ENCODE data around the gene PXMP2. TPM values are rescaled to one million over a fixed set of nuclear protein-coding genes. Genes with fewer than 3 reads are reported as not detected.

Gene PXMP2
- total RNA-seq, 1 experiment from 2014 or later: 17.8 TPM

DNA sequence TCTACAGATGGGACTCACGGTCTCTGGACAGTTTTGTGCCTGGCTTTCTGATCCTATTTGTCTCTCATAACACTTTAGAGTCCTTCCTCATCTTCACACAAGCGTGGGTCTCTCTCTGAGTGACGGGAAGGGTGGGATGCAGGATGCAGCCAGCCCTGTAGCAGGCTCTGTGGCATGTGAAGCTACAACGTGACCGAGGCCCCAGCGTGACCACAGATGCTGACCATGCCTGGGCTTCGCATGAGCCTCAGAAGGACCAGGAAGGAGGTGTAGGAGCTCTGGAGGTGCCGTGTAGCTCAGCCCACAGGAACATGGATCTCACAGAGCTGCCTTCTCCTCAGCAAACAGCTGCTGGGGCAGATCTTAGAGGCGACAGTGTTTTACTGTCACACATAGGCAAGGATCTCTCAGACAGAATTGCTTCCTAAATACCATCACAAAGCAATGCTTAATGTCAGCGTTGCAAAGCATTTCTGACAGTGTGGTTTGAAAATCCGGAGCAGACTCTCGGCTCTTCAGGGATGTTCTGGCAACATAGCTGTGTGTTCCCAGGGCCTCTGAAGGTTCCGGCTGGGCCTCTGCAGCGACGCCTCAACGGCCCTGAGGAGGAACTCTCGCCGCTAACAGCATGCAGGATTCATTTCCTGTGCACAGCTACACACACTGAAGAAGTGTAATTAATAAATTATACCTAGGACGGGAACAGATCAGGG lies 52.4 kb downstream of the PXMP2 start:
- Histone ChIP-seq H3K18ac (ENCODE audit: insufficient read length, low read depth, low read length) (no peak overlapping the region), H3K27me3 (ENCODE audit: insufficient read depth, low read length) (no peaks in the 10 kb centered on the region), H3K4me2 (ENCODE audit: insufficient read depth, insufficient read length, low read length) (no peak overlapping the region), H2AFZ (ENCODE audit: low read length) (no peak overlapping the region), H3K23ac (ENCODE audit: insufficient read length, low read depth, low read length) (no peak overlapping the region), H2BK15ac (ENCODE audit: low read depth, low read length) (no peak overlapping the region), H3K9me3 (ENCODE audit: control insufficient read depth, low read depth, low read length) (no peaks in the 10 kb centered on the region), H4K20me1 (ENCODE audit: control insufficient read depth, insufficient read depth, insufficient read length) (no peaks in the 10 kb centered on the region), H3K23me2 (ENCODE audit: insufficient read length, low read depth, low read length, poor library complexity, severe bottlenecking) (no peaks in the 10 kb centered on the region), H3K56ac (ENCODE audit: insufficient read length, low read depth, low read length) (no peak overlapping the region), H2BK5ac (ENCODE audit: insufficient read length, low read length) (no peak overlapping the region), H2BK20ac (ENCODE audit: low read depth, low read length, poor library complexity, severe bottlenecking) (no peak overlapping the region), H3T11ph (ENCODE audit: low read length) (no peak overlapping the region), H4K8ac (replicated peaks; ENCODE audit: insufficient read length, low read depth, low read length) (no peak overlapping the region), H2AK5ac (ENCODE audit: insufficient read length, low read length) (no peak overlapping the region), H3K4me1 (ENCODE audit: insufficient read depth, low read length) (no peaks in the 10 kb centered on the region), H4K91ac (ENCODE audit: insufficient read length, low read depth, low read length) (no peak overlapping the region), H3K27ac (ENCODE audit: insufficient read length, low read depth, low read length) (no peak overlapping the region), H3K79me2 (ENCODE audit: insufficient read depth, low read length) (no peaks in the 10 kb centered on the region; the same call in 1 of the 2 replicates), H2BK120ac (ENCODE audit: low read depth, low read length, poor library complexity, severe bottlenecking) (no peak overlapping the region), H3K9ac (ENCODE audit: extremely low read depth, insufficient read length, low read length) (no peak overlapping the region), H3K4ac (ENCODE audit: low read depth, low read length) (no peak overlapping the region), H4K5ac (ENCODE audit: insufficient read length, low read depth, low read length) (no peak overlapping the region), H2BK12ac (ENCODE audit: insufficient read length, low read depth, low read length) (no peak overlapping the region), H3K14ac (ENCODE audit: insufficient read depth, low read length) (no peak overlapping the region), H3K79me1 (ENCODE audit: insufficient read depth, low read depth, low read length, poor library complexity, severe bottlenecking) (no peaks in the 10 kb centered on the region)
- no CpG with 5 or more reads among the region's 19 CpGs for WGBS (ENCODE audit: extremely low coverage, insufficient read length, low lambda C conversion rate)
- TF ChIP-seq, protein P1, sequence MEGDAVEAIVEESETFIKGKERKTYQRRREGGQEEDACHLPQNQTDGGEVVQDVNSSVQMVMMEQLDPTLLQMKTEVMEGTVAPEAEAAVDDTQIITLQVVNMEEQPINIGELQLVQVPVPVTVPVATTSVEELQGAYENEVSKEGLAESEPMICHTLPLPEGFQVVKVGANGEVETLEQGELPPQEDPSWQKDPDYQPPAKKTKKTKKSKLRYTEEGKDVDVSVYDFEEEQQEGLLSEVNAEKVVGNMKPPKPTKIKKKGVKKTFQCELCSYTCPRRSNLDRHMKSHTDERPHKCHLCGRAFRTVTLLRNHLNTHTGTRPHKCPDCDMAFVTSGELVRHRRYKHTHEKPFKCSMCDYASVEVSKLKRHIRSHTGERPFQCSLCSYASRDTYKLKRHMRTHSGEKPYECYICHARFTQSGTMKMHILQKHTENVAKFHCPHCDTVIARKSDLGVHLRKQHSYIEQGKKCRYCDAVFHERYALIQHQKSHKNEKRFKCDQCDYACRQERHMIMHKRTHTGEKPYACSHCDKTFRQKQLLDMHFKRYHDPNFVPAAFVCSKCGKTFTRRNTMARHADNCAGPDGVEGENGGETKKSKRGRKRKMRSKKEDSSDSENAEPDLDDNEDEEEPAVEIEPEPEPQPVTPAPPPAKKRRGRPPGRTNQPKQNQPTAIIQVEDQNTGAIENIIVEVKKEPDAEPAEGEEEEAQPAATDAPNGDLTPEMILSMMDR (conservative IDR thresholded peaks at IDR 0.05): no peak
- Mint-ChIP-seq H3K36me3 (ENCODE audit: insufficient read depth in 1 of 3, low read depth in 3 of 3) (peaks cover 64 to 96% (median 91%) of the 10 kb centered on the region in 3 experiments), H3K4me1 (no peaks in the 10 kb centered on the region), H3K9me3 (no peaks in the 10 kb centered on the region), H3K27me3 (ENCODE audit: low read depth) (no peaks in the 10 kb centered on the region), H3K4me3 (no peak overlapping the region), H3K27ac (no peak overlapping the region)
- DNase-seq: no peak

Measured in H9 (cell line).